Left lobe of liver (tissue), 2 donors: ENCODE results near the gene CDH9. TPM values are rescaled to one million over a fixed set of nuclear protein-coding genes. Genes with fewer than 3 reads are reported as not detected.

Experiments
- ATAC-seq: fragments of 200-7000 bp; cut with Tn5 transposase; one replicate; pipeline ENCODE4 v1.9.1; 2020; ENCODE audit warnings: mild to moderate bottlenecking, moderate library complexity
- DNase-seq: peaks from one replicate; pipeline ENCODE4 v3.0.0-alpha.2; 2020; ENCODE audit warnings: low spot score
- total RNA-seq: library from RNA; stranded (reverse); gene quantifications from one replicate; pipeline ENCODE4 v1.2.1, GENCODE V29; 2021
- donor health status: DM: no; HTN: no; CAD: no; lungs with moderate emphysema.
- donor health status: DM: no; HTN: yes; CAD: no.

The CDH9 gene
- total RNA-seq, 1 donor from 2014 or later: not detected

DNA sequence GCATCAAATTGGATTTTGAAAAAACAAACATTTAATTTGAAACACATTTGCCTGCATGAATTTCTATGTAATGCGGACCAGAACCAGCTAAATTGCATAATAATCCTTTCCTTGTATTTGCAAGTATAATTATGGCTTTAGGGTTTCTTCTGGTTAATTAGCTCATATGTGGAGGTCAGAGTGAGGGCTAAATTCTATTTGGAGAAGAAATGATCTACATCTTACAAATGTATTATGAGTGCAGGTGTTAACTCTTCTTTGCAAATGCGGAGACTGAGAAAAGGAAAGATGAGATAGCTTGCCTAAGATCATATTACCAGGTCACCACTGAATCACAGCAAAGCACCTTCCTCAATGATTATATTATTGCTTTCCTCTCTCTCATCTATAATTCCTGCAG is 194.7 kb downstream of the CDH9 start:
- no peak for DNase-seq
- ATAC-seq: no peak

DNA sequence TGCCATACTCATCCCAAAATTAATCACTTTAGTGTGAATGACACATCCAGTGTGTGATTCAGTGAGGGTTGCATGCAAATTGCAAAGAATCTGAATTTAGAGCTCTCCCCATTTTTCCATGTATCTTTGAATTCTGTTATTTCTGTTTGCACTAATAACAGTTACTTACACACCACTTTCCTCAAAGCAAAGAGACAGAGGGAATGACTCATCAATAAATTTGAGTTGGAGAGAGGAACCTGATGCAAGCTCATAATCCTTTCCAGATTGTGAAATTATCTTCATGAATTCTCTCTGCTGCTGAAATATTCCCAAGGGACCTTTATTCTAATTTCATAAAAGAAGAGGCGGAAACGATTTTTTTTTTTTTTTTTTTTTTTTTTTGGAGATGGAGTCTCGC is 204.8 kb downstream of the CDH9 start:
- DNase-seq (no peak), ATAC-seq (no peak)
